ENCODE data around the gene ANXA2R. TPM values are rescaled to one million over a fixed set of nuclear protein-coding genes. Genes with fewer than 3 reads are reported as not detected.

The ANXA2R gene
- total and polyA plus RNA-seq, 2 donors (not counting 1 experiment from before 2014, with no cell fraction given): 19.3 to 50.4 TPM

DNA sequence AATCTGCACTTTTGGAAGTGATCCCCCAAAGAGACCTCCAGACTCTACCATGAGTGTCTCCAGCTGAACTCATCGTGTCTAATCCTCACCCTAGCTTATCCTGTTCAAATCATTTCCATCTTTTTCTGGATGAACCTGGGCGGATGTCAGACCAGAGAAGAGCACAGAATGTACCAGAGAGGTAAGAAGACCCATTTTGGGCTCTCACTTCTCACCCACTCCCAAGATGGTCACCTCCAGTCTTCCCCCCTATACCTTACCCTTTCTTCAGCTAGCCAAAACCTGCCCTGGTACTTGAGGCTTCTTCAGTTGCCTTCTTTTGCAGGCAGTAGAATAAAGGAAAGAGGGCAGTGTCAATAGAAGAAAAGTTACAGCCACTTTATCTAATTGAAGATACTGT is 27.9 kb upstream of the ANXA2R start:
- POLR2A ChIA-PET: interaction anchor here (1.6 to 8.0 kb wide), 2 partner anchors 27 to 54 kb away, joined by 7 to 136 read pairs; partner anchors contain the start of gene ANXA2R
- peak overlapping the region; percentile 83 for H2AFZ ChIP-seq (ENCODE audit: insufficient read depth, low read depth, low read length, poor library complexity, severe bottlenecking)

More for the DNA sequence above, 27.9 kb upstream of the ANXA2R start:
- H3K27ac Mint-ChIP-seq: peak overlapping the region; percentile 100
- H3K36me3 ChIP-seq (replicated peaks in 1 of 2; ENCODE audit: control extremely low read depth in 1 of 2, control insufficient read depth in 1 of 2, extremely low read depth in 1 of 2, insufficient read depth in 2 of 2, low read length in 1 of 2): peaks cover 0 to 20% of the 10 kb centered on the region in 2 experiments
- TF ChIP-seq, protein P1, sequence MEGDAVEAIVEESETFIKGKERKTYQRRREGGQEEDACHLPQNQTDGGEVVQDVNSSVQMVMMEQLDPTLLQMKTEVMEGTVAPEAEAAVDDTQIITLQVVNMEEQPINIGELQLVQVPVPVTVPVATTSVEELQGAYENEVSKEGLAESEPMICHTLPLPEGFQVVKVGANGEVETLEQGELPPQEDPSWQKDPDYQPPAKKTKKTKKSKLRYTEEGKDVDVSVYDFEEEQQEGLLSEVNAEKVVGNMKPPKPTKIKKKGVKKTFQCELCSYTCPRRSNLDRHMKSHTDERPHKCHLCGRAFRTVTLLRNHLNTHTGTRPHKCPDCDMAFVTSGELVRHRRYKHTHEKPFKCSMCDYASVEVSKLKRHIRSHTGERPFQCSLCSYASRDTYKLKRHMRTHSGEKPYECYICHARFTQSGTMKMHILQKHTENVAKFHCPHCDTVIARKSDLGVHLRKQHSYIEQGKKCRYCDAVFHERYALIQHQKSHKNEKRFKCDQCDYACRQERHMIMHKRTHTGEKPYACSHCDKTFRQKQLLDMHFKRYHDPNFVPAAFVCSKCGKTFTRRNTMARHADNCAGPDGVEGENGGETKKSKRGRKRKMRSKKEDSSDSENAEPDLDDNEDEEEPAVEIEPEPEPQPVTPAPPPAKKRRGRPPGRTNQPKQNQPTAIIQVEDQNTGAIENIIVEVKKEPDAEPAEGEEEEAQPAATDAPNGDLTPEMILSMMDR (IDR thresholded peaks at IDR 0.05): no peak
- no peak for TF ChIP-seq EZH2 (IDR thresholded peaks at IDR 0.05; ENCODE audit: borderline replicate concordance, insufficient read depth, low read depth, low read length, poor library complexity, severe bottlenecking)
- peaks cover 40% of the 10 kb centered on the region for H3K4me1 Mint-ChIP-seq
- H3K4me1 ChIP-seq (ENCODE audit: control insufficient read depth in 2 of 2, insufficient read depth in 2 of 2, low read length in 2 of 2): peaks cover 19 to 29% of the 10 kb centered on the region in 2 donors
- H3K27ac ChIP-seq (ENCODE audit: low read length in 2 of 2): peak overlapping the region in 1 of 2 donors; percentile 98
- H3K27me3 ChIP-seq (replicated peaks in 1 of 4; ENCODE audit: control extremely low read depth in 1 of 4, control insufficient read depth in 3 of 4, insufficient read depth in 4 of 4, low read length in 3 of 4): no peaks in the 10 kb centered on the region
- peak overlapping the region; percentile 78 for H3K4me2 ChIP-seq (replicated peaks; ENCODE audit: low read depth, low read length, poor library complexity, severe bottlenecking)
- H3K4me3 Mint-ChIP-seq: peak overlapping the region; percentile 99
- no peaks in the 10 kb centered on the region for H3K27me3 Mint-ChIP-seq
- H4K20me1 ChIP-seq (ENCODE audit: control insufficient read depth, insufficient read depth, low read length, poor library complexity, severe bottlenecking): no peaks in the 10 kb centered on the region
- no peak for ATAC-seq (ENCODE audit: low read depth)
- CTCF ChIA-PET: interaction anchor here (0.7 to 4.7 kb wide), 10 partner anchors 26 to 416 kb away, joined by 3 to 68 read pairs (median 4); partner anchors contain the start of gene TMEM267
- peak overlapping the region; percentile 95 for H3K9ac ChIP-seq (ENCODE audit: low read length)
- no peak for DNase-seq
- intact Hi-C loops (cut with micrococcal nuclease): loop anchor here (5.0 to 10.0 kb wide), 2 partner anchors 534 to 1143 kb away; partner anchors contain the start of genes FBXO4 and NNT
- peaks cover 0 to 4% (median 0%) of the 10 kb centered on the region in 3 donors for H3K9me3 ChIP-seq (ENCODE audit: control extremely low read depth in 1 of 3, control insufficient read depth in 2 of 3, insufficient read depth in 1 of 3, low read length in 2 of 3)
- WGBS (ENCODE audit: insufficient coverage): 85% methylated on average over 2 of the region's 2 CpGs
- H3K4me3 ChIP-seq (ENCODE audit: control extremely low read depth in 1 of 5, extremely low read depth in 1 of 5, insufficient read depth in 1 of 5, low read depth in 2 of 5, low read length in 4 of 5): peak overlapping the region; percentile 87 to 100 (median 90)
- H3K9me3 Mint-ChIP-seq (ENCODE audit: insufficient read depth): no peaks in the 10 kb centered on the region
- H3K79me2 ChIP-seq (ENCODE audit: control insufficient read depth, insufficient read depth, low read length): peaks cover 57% of the 10 kb centered on the region
